Common myeloid progenitor, CD34-positive (primary cell): ENCODE measurements around the gene COL12A1.

ENCODE experiments used
- CTCF ChIA-PET: fragments of 350-600 bp; sonication (Branson Sonifier 250); formaldehyde crosslinking; loops from one replicate; lab custom pipeline; 2021; ENCODE audit warnings: antibody characterized with exemption; lab: Charles Lee
- POLR2A ChIA-PET: fragments of 350-600 bp; sonication (Branson Sonifier 250); formaldehyde crosslinking; loops from one replicate; lab custom pipeline; 2021; ENCODE audit warnings: antibody characterized with exemption; lab: Charles Lee
- DNase-seq, 3 donors: peaks; one replicate each; pipeline versions ENCODE4 v3.0.0 to v3.0.0-alpha.2; 2013
- H3K27ac ChIP-seq, 2 experiments: 1 replicate in 1 of 2; 2 replicates in 1 of 2; pipeline ENCODE4 v1.7.0; 2013; ENCODE audit warnings: inconsistent platforms in 2 of 2, low read length in 2 of 2, mild to moderate bottlenecking in 2 of 2, low read depth in 1 of 2, moderate library complexity in 1 of 2; ENCODE audit not compliant: severe bottlenecking in 2 of 2, insufficient read depth in 1 of 2, poor library complexity in 1 of 2
- H3K27me3 ChIP-seq, 5 experiments: replicated peaks in 2 of 5; 1 replicate in 3 of 5; 2 replicates in 2 of 5; pipeline versions ENCODE4 v1.6.1 to v1.7.0; 2013; ENCODE audit warnings: low read length in 4 of 5, mild to moderate bottlenecking in 2 of 5, moderate library complexity in 2 of 5, inconsistent platforms in 1 of 5; ENCODE audit not compliant: insufficient read depth in 5 of 5, control insufficient read depth in 4 of 5
- H3K36me3 ChIP-seq, 4 experiments: 1 replicate in 2 of 4; 2 replicates in 2 of 4; pipeline versions ENCODE4 v1.6.1 to v1.7.0; 2013; ENCODE audit warnings: low read length in 3 of 4, control low read depth in 1 of 4, mild to moderate bottlenecking in 1 of 4; ENCODE audit not compliant: control insufficient read depth in 4 of 4, insufficient read depth in 4 of 4
- H3K4me1 ChIP-seq, 4 experiments: 1 replicate in 3 of 4; 2 replicates in 1 of 4; pipeline versions ENCODE4 v1.6.1 to v1.7.1; 2013; ENCODE audit warnings: low read length in 3 of 4, mild to moderate bottlenecking in 3 of 4, control low read depth in 1 of 4, inconsistent platforms in 1 of 4, moderate library complexity in 1 of 4; ENCODE audit not compliant: control insufficient read depth in 4 of 4, insufficient read depth in 4 of 4; ENCODE audit errors: control extremely low read depth in 1 of 4
- H3K4me3 ChIP-seq, 7 experiments: 1 replicate in 4 of 7; 2 replicates in 3 of 7; pipeline versions ENCODE4 v1.5.1 to v1.7.0; 2013; ENCODE audit warnings: mild to moderate bottlenecking in 7 of 7, low read length in 6 of 7, moderate library complexity in 6 of 7, inconsistent platforms in 2 of 7, low read depth in 2 of 7, control low read depth in 1 of 7; ENCODE audit not compliant: insufficient read depth in 4 of 7, control insufficient read depth in 1 of 7; ENCODE audit errors: extremely low read depth in 1 of 7
- H3K9me3 ChIP-seq, 5 experiments: 1 replicate in 4 of 5; 2 replicates in 1 of 5; pipeline versions ENCODE4 v1.6.1 to v1.7.1; 2013; ENCODE audit warnings: low read length in 4 of 5, mild to moderate bottlenecking in 2 of 5, inconsistent platforms in 1 of 5, low read depth in 1 of 5, moderate library complexity in 1 of 5; ENCODE audit not compliant: control insufficient read depth in 4 of 5, insufficient read depth in 2 of 5; ENCODE audit errors: control extremely low read depth in 1 of 5
- WGBS: methylation state at CpG from one replicate; pipeline ENCODE4 v1.1.5; 2013; ENCODE audit not compliant: insufficient coverage; 5-methylcytosine and 5-hydroxymethylcytosine counted together

COL12A1 gene

DNA sequence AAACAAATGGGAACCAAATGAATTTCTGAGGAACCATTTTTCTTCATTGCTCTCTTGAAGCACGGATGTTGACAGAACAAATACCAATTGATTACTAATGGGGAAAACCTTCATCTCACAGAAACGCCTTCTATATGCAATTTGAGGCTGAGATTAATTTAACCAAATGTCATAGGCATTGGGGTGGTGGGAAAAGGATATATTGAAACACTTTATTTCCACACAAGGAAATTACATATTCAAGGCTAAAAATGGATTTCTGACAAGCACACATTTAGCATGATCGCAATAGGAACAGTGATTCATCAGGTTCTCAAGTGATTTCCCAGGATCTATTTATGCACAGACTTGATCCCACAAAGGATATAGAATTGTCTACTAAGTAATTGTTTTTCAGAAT lies 88.9 kb downstream of the COL12A1 start:
- H3K9me3 ChIP-seq = no peaks in the 10 kb centered on the region
- CTCF ChIA-PET = no interaction called here
- no peaks in the 10 kb centered on the region for H3K36me3 ChIP-seq
- H3K4me1 ChIP-seq = peaks cover 0 to 7% (median 0%) of the 10 kb centered on the region in 4 experiments
- H3K4me3 ChIP-seq = no peak overlapping the region
- POLR2A ChIA-PET = no interaction called here
- no peak for DNase-seq
- H3K27ac ChIP-seq = no peak overlapping the region
- no peaks in the 10 kb centered on the region for H3K27me3 ChIP-seq
- 100% methylated on average over 1 of the region's 3 CpGs for WGBS

DNA sequence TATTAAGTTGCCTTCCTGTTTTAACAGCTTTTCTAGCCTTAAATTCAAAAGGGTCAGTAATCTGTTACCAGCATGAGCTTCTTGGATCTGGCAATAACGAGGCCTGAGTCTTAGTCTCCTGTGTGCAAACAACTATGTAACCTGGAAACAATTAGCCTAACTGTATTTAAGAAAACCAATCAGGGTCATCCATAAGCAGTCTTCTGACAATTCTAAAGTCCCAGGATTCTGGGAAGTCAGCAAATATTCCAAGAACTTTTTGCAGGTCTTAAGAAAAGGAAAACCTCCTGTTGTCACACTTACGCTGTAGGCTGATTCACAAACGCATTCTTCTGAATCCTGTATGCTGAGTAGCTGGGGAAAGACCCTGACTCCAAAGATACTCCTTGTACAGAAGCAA lies 90.4 kb downstream of the COL12A1 start:
- no peaks in the 10 kb centered on the region for H3K36me3 ChIP-seq
- CTCF ChIA-PET = interaction anchor here (0.6 kb wide), 1 partner anchor 724 kb away, joined by 4 read pairs; no protein-coding TSS in a partner anchor
- H3K4me3 ChIP-seq = no peak overlapping the region
- H3K9me3 ChIP-seq = no peaks in the 10 kb centered on the region
- 92% methylated on average over 1 of the region's 3 CpGs for WGBS
- POLR2A ChIA-PET = no interaction called here
- H3K27me3 ChIP-seq = no peaks in the 10 kb centered on the region
- DNase-seq = no peak
- H3K27ac ChIP-seq = no peak overlapping the region
- peaks cover 0 to 7% (median 0%) of the 10 kb centered on the region in 4 experiments for H3K4me1 ChIP-seq

DNA sequence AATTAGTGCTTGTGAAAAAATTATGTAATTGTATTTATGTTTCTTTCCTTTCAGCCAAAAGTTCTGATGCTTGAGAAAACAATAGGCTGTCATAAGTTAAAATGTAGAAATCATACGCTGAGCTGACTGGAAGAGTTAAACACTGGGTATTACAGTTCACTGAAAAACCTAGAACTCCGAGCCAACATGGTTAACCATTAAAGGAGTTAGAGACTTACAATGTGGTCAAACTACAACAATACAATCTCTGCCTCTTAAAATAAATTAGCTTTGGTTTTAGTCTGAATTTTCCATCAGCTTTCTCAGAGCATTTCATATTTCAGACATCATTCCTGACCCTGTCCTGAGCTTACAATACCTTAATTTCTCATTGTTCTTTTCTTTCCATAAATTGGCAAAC lies 91.0 kb downstream of the COL12A1 start:
- no peaks in the 10 kb centered on the region for H3K9me3 ChIP-seq
- CTCF ChIA-PET = no interaction called here
- H3K27ac ChIP-seq = no peak overlapping the region
- no peak overlapping the region for H3K4me3 ChIP-seq
- WGBS = 100% methylated on average over 1 of the region's 2 CpGs
- no peak for DNase-seq
- H3K36me3 ChIP-seq = no peaks in the 10 kb centered on the region
- H3K4me1 ChIP-seq = peaks cover 0 to 7% (median 0%) of the 10 kb centered on the region in 4 experiments
- H3K27me3 ChIP-seq = no peaks in the 10 kb centered on the region
- POLR2A ChIA-PET = no interaction called here

DNA sequence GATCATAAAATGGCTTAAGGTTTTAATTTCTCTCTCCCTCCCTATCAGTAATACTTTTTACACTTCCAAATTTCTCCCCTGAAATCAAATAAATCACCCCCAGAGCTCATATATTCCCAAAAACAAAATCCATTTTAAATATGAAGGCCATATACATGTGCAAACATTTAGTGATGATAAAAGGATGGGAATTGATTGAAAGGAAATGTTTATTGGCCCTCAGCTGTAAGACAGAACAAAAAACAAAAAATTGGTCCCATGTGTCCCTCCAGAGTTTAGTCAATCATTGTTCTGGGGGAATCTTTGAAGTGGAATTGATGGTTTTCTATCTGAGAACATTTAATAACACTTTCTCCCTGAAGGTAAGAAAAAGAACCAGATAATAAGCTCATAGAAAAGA lies 91.7 kb downstream of the COL12A1 start:
- no peak overlapping the region for H3K27ac ChIP-seq
- H3K36me3 ChIP-seq = no peaks in the 10 kb centered on the region
- H3K4me1 ChIP-seq = peaks cover 0 to 6% (median 0%) of the 10 kb centered on the region in 4 experiments
- no peaks in the 10 kb centered on the region for H3K9me3 ChIP-seq
- H3K4me3 ChIP-seq = no peak overlapping the region
- no peaks in the 10 kb centered on the region for H3K27me3 ChIP-seq
- no peak for DNase-seq
- POLR2A ChIA-PET = no interaction called here
- CTCF ChIA-PET = no interaction called here

DNA sequence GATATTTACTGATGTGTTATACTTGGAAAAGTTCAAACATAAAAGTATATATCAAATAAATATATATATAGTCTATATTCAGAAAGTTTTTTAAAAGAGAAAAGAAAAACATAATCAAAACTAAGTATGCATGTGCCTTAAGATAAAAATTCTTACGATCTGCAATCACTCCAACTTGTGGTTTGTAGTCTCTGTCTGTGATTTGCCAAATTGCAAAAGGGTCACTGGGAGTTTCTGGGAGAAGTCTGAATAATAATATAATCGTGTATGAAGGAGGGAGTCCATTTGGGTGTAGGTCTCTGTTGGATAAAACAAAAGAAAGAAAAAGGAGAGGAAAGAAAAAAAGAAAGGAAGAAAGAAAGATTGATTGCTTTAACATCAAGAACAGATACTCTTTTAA lies 92.4 kb downstream of the COL12A1 start:
- ChIA-PET CTCF (no interaction called here), POLR2A (no interaction called here)
- Histone ChIP-seq H3K36me3 (no peaks in the 10 kb centered on the region), H3K27me3 (no peaks in the 10 kb centered on the region), H3K9me3 (no peaks in the 10 kb centered on the region), H3K4me1 (peaks cover 0 to 1% (median 0%) of the 10 kb centered on the region in 4 experiments), H3K27ac (no peak overlapping the region), H3K4me3 (no peak overlapping the region)
- DNase-seq = no peak
- 100% methylated on average over 1 of the region's 2 CpGs for WGBS

DNA sequence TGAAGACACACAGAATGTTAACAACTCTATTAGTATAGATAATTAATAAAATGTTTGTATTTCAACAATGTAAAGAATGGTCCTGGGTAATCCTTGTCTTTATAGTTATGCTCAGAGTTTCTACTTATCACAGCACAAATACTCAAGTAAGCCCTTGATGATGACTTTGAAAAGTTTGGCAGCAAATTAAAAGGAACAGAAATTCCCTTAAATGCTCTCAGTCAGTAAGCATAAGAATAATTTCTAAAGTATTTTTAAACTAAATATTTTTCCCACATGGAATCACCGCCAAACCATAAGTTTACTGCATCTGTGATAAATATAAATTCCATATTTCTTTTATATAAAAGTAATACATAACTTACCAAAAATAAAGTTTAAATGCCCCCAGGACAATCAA lies 96.1 kb downstream of the COL12A1 start:
- Histone ChIP-seq H3K9me3 (no peaks in the 10 kb centered on the region), H3K36me3 (no peaks in the 10 kb centered on the region), H3K4me1 (no peaks in the 10 kb centered on the region), H3K27ac (no peak overlapping the region), H3K4me3 (no peak overlapping the region), H3K27me3 (no peaks in the 10 kb centered on the region)
- POLR2A ChIA-PET = no interaction called here
- CTCF ChIA-PET = no interaction called here
- no CpG with 5 or more reads among the region's 1 CpG for WGBS
- DNase-seq = no peak

DNA sequence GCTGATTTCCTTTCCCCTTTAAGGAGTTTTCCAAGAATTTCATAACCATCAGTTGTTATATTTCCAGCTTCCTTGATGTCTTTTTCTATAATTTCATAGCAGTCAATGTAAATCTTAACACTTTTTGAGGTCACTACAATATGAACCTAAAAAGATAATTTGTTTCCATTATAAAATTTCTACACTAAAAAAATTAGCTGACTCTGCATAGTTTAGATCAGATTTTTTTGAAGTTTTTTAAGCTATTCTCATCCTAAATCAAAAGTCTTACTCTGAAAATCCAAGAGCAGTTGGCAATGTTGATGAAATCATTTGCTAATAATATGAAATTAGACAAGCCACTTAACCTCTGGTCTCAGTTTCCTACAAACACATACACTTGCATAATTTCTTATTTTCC lies 96.8 kb downstream of the COL12A1 start:
- ChIA-PET POLR2A (no interaction called here), CTCF (no interaction called here)
- Histone ChIP-seq H3K27ac (no peak overlapping the region), H3K36me3 (no peaks in the 10 kb centered on the region), H3K27me3 (no peaks in the 10 kb centered on the region), H3K4me3 (no peak overlapping the region), H3K4me1 (no peaks in the 10 kb centered on the region), H3K9me3 (no peaks in the 10 kb centered on the region)
- DNase-seq = no peak
